Heart left ventricle (tissue), 16 donors: ENCODE results near the gene UHRF1. TPM values are rescaled to one million over a fixed set of nuclear protein-coding genes. Genes with fewer than 3 reads are reported as not detected.

ENCODE experiments used
- ATAC-seq, 4 donors: fragments of 200-7000 bp; cut with Tn5 transposase; one replicate each; pipeline ENCODE4 v1.9.1; 2020 to 2022; ENCODE audit warnings: moderate library complexity in 4 of 4, mild to moderate bottlenecking in 3 of 4, moderate number of reproducible peaks in 1 of 4
- DNase-seq, 5 donors: peaks; one replicate each; pipeline ENCODE4 v3.0.0-alpha.2; 2020
- H3K27ac ChIP-seq, 12 donors: fragments of 200-600 bp; sonication (generic) in 4 of 12; one replicate each; pipeline versions ENCODE4 v1.5.0 to v1.8.0; 2016 to 2022; ENCODE audit warnings: mild to moderate bottlenecking in 2 of 12
- H3K27me3 ChIP-seq, 9 donors: fragments of 200-600 bp; sonication (generic) in 2 of 9; one replicate each; pipeline versions ENCODE4 v1.5.1 to v1.8.0; 2016 to 2022; ENCODE audit warnings: mild to moderate bottlenecking in 3 of 9
- H3K36me3 ChIP-seq, 9 donors: fragments of 200-600 bp; sonication (generic) in 2 of 9; one replicate each; pipeline versions ENCODE4 v1.5.0 to v1.8.0; 2018 to 2022; ENCODE audit warnings: mild to moderate bottlenecking in 2 of 9
- H3K4me1 ChIP-seq, 12 donors: fragments of 200-600 bp; sonication (generic) in 4 of 12; one replicate each; pipeline versions ENCODE4 v1.5.0 to v1.8.0; 2016 to 2022; ENCODE audit warnings: mild to moderate bottlenecking in 3 of 12
- H3K4me3 ChIP-seq, 12 donors: fragments of 200-600 bp; sonication (generic) in 4 of 12; one replicate each; pipeline versions ENCODE4 v1.5.0 to v1.8.0; 2017 to 2022; ENCODE audit warnings: mild to moderate bottlenecking in 9 of 12, moderate library complexity in 4 of 12
- H3K9me3 ChIP-seq, 12 donors: fragments of 200-600 bp; sonication (generic) in 4 of 12; one replicate each; pipeline versions ENCODE4 v1.5.0 to v1.8.0; 2016 to 2022; ENCODE audit warnings: mild to moderate bottlenecking in 1 of 12
- POLR2A ChIP-seq, 2 donors: fragments of 450-650 bp; IDR thresholded peaks; one replicate each; pipeline ENCODE4 v1.6.1; 2017; ENCODE audit warnings: antibody characterized with exemption in 2 of 2, mild to moderate bottlenecking in 2 of 2, moderate library complexity in 2 of 2
- WGBS, 4 donors: extraction: QIAGEN DNeasy Blood & Tissue Kit in 2 of 4; methylation state at CpG; one replicate each; pipeline versions ENCODE4 v1.1.5 to v1.1.7; 2013 to 2018; 5-methylcytosine and 5-hydroxymethylcytosine counted together
- intact Hi-C, 10 donors: fragments of 100-400 bp; cut with DNase I; formaldehyde crosslinking; loops; one replicate each; pipeline versions ENCODE4 v1.11.1 to v1.14.2; 2022
- polyA plus RNA-seq, 2 donors: library from polyadenylated mRNA; stranded (reverse); fragments of 200-250 nt; gene quantifications; one replicate each; pipeline ENCODE4 v1.2.3, GENCODE V29; 2013
- total RNA-seq, 9 donors: library from RNA; depleted of rRNA in 2 of 9; stranded (reverse); fragments of >200 nt in 2 of 9; fragmentation: NEBNext Ultra II Directional in 3 of 9; extraction: Animal tissue kit (Norgen Biotek cat#: 25700) in 3 of 9; gene quantifications; one replicate each; pipeline versions ENCODE4 v1.1.0 to v1.2.4, GENCODE V29; 2016 to 2023
- TF ChIP-seq, protein P1 (sequence below), 12 donors: fragments of 200-600 bp; sonication (generic) in 4 of 12; IDR thresholded peaks; one replicate each; pipeline versions ENCODE4 v1.5.0 to v1.8.0; 2018 to 2022; ENCODE audit warnings: antibody characterized with exemption in 12 of 12, mild to moderate bottlenecking in 5 of 12
- donor health status: ischemic (EF 13 %, LVEDD 7.1; RV severe dilation, severe dysfunction).
- donor health status: healthy with polysubstance abuse.
- donor health status: DM: no; HTN: yes; CAD: no.
- donor health status: DM: no; HTN: no; CAD: no.
- donor health status: ischemic (EF 25% LVEDD 6.9; RV normal size, moderate dysfunction).
- donor health status: ischemic (EF 25% LVEDD 5.7; RV mildly dilated, moderate dysfunction).
- donor health status: healthy.
- donor health status: DM: yes; HTN: yes; CAD: no.
- donor health status: ischemic (EF 35%, LVEDD 5.7; RV mildly dilated, moderate dysfunction).
- donor health status: nonischemic (EF 11% LVEDD 7.7; RV severe dilation, severe dysfunction).
- donor health status: DM: yes; HTN: yes; CAD: no.
- donor health status: PGD.
- donor health status: ischemic (EF 29% LVEDD 5.4; RV normal size, mild dysfunction).
- donor health status: nonischemic (EF 23%, LVEDD 6.1; RV moderate dilation, normal function).

UHRF1 gene
- total and polyA plus RNA-seq, 11 donors = 0.25 to 8.9 (median 0.74) TPM

- TF ChIP-seq, protein P1, sequence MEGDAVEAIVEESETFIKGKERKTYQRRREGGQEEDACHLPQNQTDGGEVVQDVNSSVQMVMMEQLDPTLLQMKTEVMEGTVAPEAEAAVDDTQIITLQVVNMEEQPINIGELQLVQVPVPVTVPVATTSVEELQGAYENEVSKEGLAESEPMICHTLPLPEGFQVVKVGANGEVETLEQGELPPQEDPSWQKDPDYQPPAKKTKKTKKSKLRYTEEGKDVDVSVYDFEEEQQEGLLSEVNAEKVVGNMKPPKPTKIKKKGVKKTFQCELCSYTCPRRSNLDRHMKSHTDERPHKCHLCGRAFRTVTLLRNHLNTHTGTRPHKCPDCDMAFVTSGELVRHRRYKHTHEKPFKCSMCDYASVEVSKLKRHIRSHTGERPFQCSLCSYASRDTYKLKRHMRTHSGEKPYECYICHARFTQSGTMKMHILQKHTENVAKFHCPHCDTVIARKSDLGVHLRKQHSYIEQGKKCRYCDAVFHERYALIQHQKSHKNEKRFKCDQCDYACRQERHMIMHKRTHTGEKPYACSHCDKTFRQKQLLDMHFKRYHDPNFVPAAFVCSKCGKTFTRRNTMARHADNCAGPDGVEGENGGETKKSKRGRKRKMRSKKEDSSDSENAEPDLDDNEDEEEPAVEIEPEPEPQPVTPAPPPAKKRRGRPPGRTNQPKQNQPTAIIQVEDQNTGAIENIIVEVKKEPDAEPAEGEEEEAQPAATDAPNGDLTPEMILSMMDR (IDR thresholded peaks at IDR 0.05) = no peak
- no peak for TF ChIP-seq POLR2A (IDR thresholded peaks at IDR 0.05)
- Histone ChIP-seq H3K9me3 (peaks cover 0 to 24% (median 0%) of the 10 kb centered on the region in 12 donors), H3K36me3 (no peaks in the 10 kb centered on the region), H3K27me3 (no peaks in the 10 kb centered on the region), H3K4me3 (no peak overlapping the region), H3K27ac (no peak overlapping the region), H3K4me1 (peaks cover 9 to 62% (median 38%) of the 10 kb centered on the region in 12 donors)
- DNase-seq (no peak), ATAC-seq (no peak)
- WGBS, 4 donors = 73 to 84% (median 83%) methylated on average over 7 of the region's 7 CpGs
- intact Hi-C loops = no loop called here
These were observed 81.0 kb downstream of the UHRF1 start for GRCh38 chr19:4990306-4990705.

DNA sequence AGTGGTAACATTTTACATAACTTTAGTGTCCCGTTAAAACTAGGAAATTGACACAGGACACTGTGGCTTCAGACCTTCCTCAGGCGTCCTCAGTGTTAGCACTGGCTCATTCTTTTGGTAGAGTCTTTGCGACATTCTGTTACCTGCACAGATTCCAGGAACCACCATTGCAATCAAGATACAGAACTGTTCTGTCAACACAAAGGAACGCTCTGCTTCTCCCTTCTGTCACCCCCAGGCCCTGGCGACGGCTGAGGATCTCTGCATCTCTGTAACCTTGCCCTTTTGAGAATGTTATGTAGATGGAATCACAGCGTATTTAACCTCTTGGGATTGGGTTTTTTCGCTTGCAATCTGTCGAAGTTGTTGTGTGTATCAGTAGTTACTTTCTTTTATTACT is 82.2 kb downstream of the UHRF1 start:
- no peak for TF ChIP-seq POLR2A (IDR thresholded peaks at IDR 0.05)
- TF ChIP-seq, protein P1 (IDR thresholded peaks at IDR 0.05) = no peak

DNA sequence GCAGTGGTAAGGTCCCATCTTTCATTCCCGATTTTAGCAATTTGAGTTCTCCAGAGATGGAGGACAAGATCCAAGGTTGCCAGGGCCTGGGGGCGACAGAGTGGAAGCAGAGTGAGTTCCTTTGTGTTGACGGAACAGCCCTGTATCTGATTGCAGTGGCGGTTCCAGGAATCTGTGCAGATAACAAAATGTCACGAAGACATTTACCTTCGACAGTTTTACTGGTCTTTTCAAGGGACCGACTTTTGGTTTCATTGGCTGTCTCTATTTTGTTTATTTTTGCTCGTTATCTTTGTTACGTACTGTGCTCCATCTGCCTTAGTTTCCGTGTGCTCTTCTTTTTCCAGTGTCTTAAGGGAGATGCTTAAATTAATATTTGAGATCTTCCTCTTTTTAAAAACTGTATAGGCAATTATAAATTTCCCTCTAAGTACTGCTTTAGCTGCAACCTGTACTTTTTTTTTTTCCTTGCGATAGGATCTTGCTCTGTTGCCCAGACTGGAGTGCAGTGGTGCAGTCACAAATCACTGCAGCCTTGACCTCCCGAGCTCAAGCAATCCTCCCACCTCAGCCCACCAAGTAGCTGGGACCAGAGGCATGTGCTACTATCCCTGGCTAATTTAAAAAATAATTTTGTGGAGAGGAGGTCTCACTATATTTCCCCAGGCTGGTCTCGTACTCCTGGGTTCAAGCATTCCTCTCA is 82.8 kb downstream of the UHRF1 start:
- H3K9me3 ChIP-seq = peaks cover 0 to 24% (median 0%) of the 10 kb centered on the region in 12 donors
- no peak overlapping the region for H3K4me3 ChIP-seq
- TF ChIP-seq, protein P1 (IDR thresholded peaks at IDR 0.05) = no peak
- TF ChIP-seq POLR2A (IDR thresholded peaks at IDR 0.05) = no peak
- H3K36me3 ChIP-seq = peaks cover 0 to 12% (median 5%) of the 10 kb centered on the region in 9 donors
- H3K4me1 ChIP-seq = peaks cover 9 to 44% (median 25%) of the 10 kb centered on the region in 12 donors
- H3K27me3 ChIP-seq = no peaks in the 10 kb centered on the region
- WGBS, 4 donors = 66 to 74% (median 70%) methylated on average over 13 of the region's 13 CpGs
- no peak overlapping the region for H3K27ac ChIP-seq
- no peak for ATAC-seq
- no peak for DNase-seq
- intact Hi-C loops = no loop called here

More for the DNA sequence above, 82.2 kb downstream of the UHRF1 start:
- Histone ChIP-seq H3K36me3 (peaks cover 0 to 9% (median 4%) of the 10 kb centered on the region in 9 donors), H3K4me1 (peaks cover 9 to 50% (median 29%) of the 10 kb centered on the region in 12 donors), H3K4me3 (no peak overlapping the region), H3K27me3 (no peaks in the 10 kb centered on the region), H3K27ac (no peak overlapping the region), H3K9me3 (peaks cover 0 to 24% (median 0%) of the 10 kb centered on the region in 12 donors)
- DNase-seq (no peak), ATAC-seq (no peak)
- intact Hi-C loops = no loop called here
- WGBS, 4 donors = 63 to 77% (median 68%) methylated on average over 9 of the region's 9 CpGs

DNA sequence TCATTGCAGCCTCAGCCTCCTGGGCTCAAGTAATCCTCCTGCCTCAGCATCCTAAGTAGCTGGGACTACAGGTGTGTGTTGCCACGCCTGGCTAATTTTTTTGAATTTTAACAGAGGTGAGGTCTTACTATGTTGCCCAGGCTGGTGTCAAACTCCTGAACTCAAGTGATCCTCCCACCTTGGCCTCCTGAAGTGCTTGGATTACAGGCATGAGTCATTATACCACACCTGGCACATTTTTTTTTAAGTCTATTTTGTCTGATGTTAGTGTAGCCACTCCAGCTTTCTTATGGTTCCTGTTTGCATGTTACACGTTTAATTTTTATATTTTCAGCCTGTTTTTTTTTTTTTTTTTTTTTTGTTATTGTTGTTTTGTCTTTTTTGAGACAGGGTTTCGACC is 84.4 kb downstream of the UHRF1 start:
- H3K27ac ChIP-seq = no peak overlapping the region
- ATAC-seq (no peak), DNase-seq (no peak)
- WGBS, 4 donors = 88 to 93% (median 91%) methylated on average over 3 of the region's 3 CpGs
- intact Hi-C loops = no loop called here
- H3K4me3 ChIP-seq = no peak overlapping the region
- no peaks in the 10 kb centered on the region for H3K27me3 ChIP-seq
- peaks cover 0 to 24% (median 0%) of the 10 kb centered on the region in 12 donors for H3K9me3 ChIP-seq
- TF ChIP-seq POLR2A (IDR thresholded peaks at IDR 0.05) = no peak
- TF ChIP-seq, protein P1 (IDR thresholded peaks at IDR 0.05) = no peak
- H3K4me1 ChIP-seq = peaks cover 3 to 28% (median 9%) of the 10 kb centered on the region in 12 donors
- peaks cover 0 to 23% (median 11%) of the 10 kb centered on the region in 9 donors for H3K36me3 ChIP-seq
